HL-60 (cell line): ENCODE results near the gene BABAM2.

Experiments
- DNase-seq, 2 experiments: peaks; one replicate each; pipeline ENCODE4 v3.0.0-alpha.2; 2010 to 2020; ENCODE audit warnings: low read depth in 1 of 2, low spot score in 1 of 2
- H3K27ac ChIP-seq: fragments of 250-450 bp; sonication (Bioruptor Pico); replicated peaks from 2 replicates; pipeline ENCODE4 v1.5.1; 2020; ENCODE audit warnings: mild to moderate bottlenecking, moderate library complexity
- H3K27me3 ChIP-seq: fragments of 250-450 bp; sonication (Bioruptor Pico); 2 replicates; pipeline ENCODE4 v1.5.1; 2021; ENCODE audit warnings: mild to moderate bottlenecking, moderate library complexity; ENCODE audit not compliant: insufficient read depth, poor library complexity, severe bottlenecking
- H3K4me3 ChIP-seq: replicated peaks from 2 replicates; pipeline ENCODE4 v1.5.1; 2011; ENCODE audit warnings: mild to moderate bottlenecking, control low read depth, low read length; ENCODE audit not compliant: insufficient read depth
- GABPA ChIP-seq: IDR thresholded peaks from 2 replicates; pipeline ENCODE4 v1.6.1; 2012; ENCODE audit warnings: low read depth
- POLR2AphosphoS5 ChIP-seq: IDR thresholded peaks from 2 replicates; pipeline ENCODE4 v1.6.1; 2012; ENCODE audit warnings: low read depth
- SPI1 ChIP-seq: IDR thresholded peaks from 2 replicates; pipeline ENCODE4 v1.6.1; 2012; ENCODE audit warnings: low read depth, mild to moderate bottlenecking, borderline replicate concordance
- TF ChIP-seq, protein P1 (sequence below): IDR thresholded peaks from one replicate; pipeline ENCODE4 v1.5.1; 2011; ENCODE audit warnings: low read length, control low read depth, inconsistent platforms; ENCODE audit not compliant: insufficient read depth
- TF ChIP-seq, protein P2 (sequence below): IDR thresholded peaks from 2 replicates; pipeline ENCODE4 v1.6.1; 2012; ENCODE audit warnings: low read depth; ENCODE audit not compliant: insufficient replicate concordance

BABAM2 gene

GRCh38 chr2:28226558-28226957, 336.0 kb downstream of the BABAM2 start:
- TF ChIP-seq, protein P1, sequence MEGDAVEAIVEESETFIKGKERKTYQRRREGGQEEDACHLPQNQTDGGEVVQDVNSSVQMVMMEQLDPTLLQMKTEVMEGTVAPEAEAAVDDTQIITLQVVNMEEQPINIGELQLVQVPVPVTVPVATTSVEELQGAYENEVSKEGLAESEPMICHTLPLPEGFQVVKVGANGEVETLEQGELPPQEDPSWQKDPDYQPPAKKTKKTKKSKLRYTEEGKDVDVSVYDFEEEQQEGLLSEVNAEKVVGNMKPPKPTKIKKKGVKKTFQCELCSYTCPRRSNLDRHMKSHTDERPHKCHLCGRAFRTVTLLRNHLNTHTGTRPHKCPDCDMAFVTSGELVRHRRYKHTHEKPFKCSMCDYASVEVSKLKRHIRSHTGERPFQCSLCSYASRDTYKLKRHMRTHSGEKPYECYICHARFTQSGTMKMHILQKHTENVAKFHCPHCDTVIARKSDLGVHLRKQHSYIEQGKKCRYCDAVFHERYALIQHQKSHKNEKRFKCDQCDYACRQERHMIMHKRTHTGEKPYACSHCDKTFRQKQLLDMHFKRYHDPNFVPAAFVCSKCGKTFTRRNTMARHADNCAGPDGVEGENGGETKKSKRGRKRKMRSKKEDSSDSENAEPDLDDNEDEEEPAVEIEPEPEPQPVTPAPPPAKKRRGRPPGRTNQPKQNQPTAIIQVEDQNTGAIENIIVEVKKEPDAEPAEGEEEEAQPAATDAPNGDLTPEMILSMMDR, result no peak
- TF ChIP-seq SPI1, result no peak
- TF ChIP-seq POLR2AphosphoS5, result no peak
- TF ChIP-seq, protein P2, sequence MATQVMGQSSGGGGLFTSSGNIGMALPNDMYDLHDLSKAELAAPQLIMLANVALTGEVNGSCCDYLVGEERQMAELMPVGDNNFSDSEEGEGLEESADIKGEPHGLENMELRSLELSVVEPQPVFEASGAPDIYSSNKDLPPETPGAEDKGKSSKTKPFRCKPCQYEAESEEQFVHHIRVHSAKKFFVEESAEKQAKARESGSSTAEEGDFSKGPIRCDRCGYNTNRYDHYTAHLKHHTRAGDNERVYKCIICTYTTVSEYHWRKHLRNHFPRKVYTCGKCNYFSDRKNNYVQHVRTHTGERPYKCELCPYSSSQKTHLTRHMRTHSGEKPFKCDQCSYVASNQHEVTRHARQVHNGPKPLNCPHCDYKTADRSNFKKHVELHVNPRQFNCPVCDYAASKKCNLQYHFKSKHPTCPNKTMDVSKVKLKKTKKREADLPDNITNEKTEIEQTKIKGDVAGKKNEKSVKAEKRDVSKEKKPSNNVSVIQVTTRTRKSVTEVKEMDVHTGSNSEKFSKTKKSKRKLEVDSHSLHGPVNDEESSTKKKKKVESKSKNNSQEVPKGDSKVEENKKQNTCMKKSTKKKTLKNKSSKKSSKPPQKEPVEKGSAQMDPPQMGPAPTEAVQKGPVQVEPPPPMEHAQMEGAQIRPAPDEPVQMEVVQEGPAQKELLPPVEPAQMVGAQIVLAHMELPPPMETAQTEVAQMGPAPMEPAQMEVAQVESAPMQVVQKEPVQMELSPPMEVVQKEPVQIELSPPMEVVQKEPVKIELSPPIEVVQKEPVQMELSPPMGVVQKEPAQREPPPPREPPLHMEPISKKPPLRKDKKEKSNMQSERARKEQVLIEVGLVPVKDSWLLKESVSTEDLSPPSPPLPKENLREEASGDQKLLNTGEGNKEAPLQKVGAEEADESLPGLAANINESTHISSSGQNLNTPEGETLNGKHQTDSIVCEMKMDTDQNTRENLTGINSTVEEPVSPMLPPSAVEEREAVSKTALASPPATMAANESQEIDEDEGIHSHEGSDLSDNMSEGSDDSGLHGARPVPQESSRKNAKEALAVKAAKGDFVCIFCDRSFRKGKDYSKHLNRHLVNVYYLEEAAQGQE, result no peak
- no peak for TF ChIP-seq GABPA
- DNase-seq, result no peak
- no peaks in the 10 kb centered on the region for H3K27me3 ChIP-seq
- no peak overlapping the region for H3K27ac ChIP-seq
- H3K4me3 ChIP-seq, result no peak overlapping the region

GRCh38 chr2:28227498-28227897, 337.0 kb downstream of the BABAM2 start:
- TF ChIP-seq POLR2AphosphoS5, result no peak
- TF ChIP-seq, protein P1, result no peak
- TF ChIP-seq SPI1, result no peak
- TF ChIP-seq GABPA, result no peak
- TF ChIP-seq, protein P2, result no peak
- no peaks in the 10 kb centered on the region for H3K27me3 ChIP-seq
- H3K27ac ChIP-seq, result no peak overlapping the region
- H3K4me3 ChIP-seq, result no peak overlapping the region
- no peak for DNase-seq

- no peak overlapping the region for H3K27ac ChIP-seq
- H3K27me3 ChIP-seq, result no peaks in the 10 kb centered on the region
- TF ChIP-seq, protein P2, result no peak
- TF ChIP-seq, protein P1, result no peak
- TF ChIP-seq GABPA (no peak), POLR2AphosphoS5 (no peak), SPI1 (no peak)
- no peak for DNase-seq
- H3K4me3 ChIP-seq, result no peak overlapping the region
Observed at GRCh38 chr2:28228434-28228995, 338.0 kb downstream of the BABAM2 start.
